GM18498 (cell line): ENCODE data around the gene CDH5.
A peak's percentile ranks its signal among the peaks of the same experiment; 100 is the strongest.
"Not testable (repeated sequence)": the region's sequence is repeated elsewhere in the genome, so short reads cannot be mapped to it uniquely, and the experiment has no call there.

ENCODE experiments used
- ATAC-seq: cut with Tn5 transposase; IDR thresholded peaks from one replicate; pipeline ENCODE4 v1.9.1; 2021; ENCODE audit warnings: mild to moderate bottlenecking, moderate library complexity; ENCODE audit not compliant: unreplicated experiment

Gene CDH5

GRCh38 chr16:66366433-66367299 lies at the start of gene CDH5:
TSS of gene CDH5 (plus strand) at chr16:66366691. CDS start at chr16:66379338, 12,647 bp downstream.
- ATAC-seq: no peak

DNA sequence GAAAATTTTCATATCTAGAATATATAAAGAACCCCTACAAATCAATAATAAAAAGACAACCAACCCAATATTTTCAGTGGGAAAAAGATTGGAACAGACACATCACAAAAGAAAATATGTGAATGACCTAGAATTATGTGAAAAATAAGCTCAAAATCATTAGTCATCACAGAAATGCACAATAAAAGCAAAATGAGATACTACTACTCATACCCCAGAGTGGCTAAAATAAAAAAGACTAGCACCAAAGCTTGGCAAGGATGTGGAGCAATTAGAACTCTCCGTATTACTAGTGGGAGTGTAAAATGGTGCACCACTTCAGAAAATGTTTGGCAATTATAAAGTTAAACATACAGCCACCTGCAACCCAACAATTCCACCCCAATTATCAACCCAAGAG lies 48.0 kb upstream of the CDH5 start:
- ATAC-seq: no peak

DNA sequence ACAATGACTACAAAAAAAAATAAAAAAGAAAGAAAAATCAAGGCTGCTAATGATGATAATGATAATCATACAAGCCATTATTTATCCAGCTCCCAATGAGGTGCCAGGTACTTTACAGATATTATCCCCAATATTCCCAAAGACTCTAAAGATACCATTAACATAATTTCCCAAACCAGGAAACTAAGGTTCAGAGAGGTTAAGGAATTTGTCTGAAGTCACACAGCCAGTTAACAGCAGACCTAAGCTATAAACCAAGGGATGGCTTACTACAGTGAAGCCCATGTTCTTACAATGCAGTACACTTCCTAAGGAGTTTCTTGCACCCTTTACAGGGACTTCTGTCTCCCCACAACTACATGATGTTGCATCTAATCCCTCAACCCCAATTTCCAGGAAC lies 45.7 kb upstream of the CDH5 start:
- no peak for ATAC-seq

- peak; percentile 70 for ATAC-seq
Observed at GRCh38 chr16:66322174-66322573, 44.3 kb upstream of the CDH5 start.

DNA sequence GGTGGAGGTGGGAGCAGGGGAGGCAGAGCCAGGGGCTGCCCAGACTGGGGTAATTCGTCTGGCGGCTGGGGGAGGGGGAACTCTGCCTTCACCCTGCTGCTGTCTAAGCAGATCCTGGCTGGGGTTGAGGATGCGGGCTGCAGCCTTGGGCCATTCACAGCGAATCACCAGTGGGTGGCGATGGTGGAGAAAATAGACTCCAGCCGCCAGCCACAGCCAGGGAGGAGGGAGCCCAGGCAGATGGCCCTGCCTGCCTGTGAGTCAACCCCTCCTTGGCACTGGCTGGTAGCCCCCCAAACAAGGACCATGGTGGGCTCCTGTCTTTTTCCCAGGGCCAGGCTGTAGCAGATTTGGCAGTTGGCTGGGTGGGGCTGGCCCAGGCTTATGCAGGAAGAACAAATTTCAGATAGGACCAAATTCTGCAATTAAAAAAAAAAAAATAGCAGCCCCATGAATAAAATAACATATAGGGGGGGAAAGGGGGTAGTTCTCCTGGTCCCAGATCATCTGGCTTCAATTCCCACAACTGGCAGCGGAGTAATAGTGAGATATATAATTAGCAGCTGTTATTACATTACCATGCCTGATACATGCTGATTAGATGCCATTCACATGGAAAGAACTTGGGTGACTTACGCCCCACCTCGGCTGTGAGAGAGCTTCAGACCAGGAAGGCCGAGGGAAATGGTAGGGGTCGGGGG lies 41.5 kb upstream of the CDH5 start:
- no peak for ATAC-seq

DNA sequence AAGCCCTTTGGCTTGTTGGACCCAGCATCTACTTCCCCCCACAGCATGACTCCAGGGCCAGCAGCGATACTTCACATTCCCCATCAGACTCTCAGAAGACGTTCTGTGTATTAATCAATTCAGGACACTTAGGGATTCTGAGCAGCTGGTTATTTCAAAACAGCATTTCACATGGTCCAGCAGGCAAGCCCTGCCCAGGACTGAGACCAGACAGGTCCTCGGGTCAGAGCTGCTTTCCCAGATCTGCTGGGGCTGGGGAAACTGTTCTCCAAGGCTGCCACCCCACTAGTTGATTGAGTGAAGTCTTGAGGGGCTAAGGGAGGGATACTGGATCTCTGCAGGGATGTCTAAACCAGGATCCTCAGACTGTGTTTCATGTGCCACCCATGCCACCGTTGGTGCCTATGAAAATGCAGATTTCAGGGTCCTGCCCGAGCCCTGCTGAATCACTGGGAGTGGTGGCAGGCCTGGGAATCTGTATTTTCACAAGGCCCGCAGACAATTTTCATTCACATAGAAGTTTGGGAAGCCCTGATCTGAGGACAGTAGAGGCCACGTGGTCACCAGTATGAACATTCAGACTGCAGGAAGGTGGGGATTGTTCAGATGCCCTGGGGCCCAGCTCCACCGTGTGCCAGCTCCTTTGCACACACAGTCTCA lies 40.6 kb upstream of the CDH5 start:
- ATAC-seq: no peak

DNA sequence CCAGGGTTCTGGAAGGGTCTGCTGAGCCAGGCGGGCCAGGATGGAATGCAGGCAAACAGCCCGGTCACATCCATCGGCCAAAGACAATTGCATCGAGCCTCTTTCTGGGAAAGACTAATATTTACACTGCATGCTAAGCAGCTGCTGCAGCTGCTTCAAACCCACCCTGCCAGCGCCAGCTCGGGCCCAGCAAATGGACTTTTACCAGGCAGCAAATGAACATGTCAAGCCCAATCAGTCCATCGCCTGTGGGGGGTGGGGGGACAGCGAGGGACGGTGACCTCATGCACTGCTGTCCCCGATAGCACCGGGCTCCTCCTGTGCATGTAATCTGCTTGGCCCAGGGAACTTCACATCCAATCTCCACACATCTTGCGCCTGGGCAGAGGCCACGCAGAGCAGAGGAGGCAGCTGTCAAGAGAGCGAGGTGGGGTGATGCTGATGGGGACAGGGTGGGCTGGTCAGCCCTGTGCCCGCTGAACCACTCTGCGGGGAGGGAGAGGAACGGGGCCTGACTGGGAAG lies 39.4 kb upstream of the CDH5 start:
- no peak for ATAC-seq

- ATAC-seq: no peak
Observed at GRCh38 chr16:66328282-66328681, 38.2 kb upstream of the CDH5 start.

DNA sequence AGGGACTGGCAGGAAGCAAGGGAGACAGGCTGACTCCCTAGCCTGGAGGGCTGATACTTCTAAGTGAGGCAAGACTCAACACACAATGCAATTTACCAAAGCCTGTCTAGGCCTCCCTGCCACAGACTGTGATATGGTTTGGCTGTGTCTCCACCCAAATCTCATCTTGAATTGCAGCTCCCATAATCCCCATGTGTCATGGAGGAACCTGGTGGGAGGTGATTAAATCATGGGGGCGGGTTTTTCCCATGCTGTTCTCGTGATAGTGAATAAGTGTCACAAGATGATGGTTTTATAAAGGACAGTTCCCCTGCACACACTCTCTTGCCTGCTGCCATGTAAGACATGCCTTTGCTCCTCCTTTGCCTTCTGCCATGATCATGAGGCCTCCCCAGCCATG lies 35.0 kb upstream of the CDH5 start:
- not testable (repeated sequence) for ATAC-seq

DNA sequence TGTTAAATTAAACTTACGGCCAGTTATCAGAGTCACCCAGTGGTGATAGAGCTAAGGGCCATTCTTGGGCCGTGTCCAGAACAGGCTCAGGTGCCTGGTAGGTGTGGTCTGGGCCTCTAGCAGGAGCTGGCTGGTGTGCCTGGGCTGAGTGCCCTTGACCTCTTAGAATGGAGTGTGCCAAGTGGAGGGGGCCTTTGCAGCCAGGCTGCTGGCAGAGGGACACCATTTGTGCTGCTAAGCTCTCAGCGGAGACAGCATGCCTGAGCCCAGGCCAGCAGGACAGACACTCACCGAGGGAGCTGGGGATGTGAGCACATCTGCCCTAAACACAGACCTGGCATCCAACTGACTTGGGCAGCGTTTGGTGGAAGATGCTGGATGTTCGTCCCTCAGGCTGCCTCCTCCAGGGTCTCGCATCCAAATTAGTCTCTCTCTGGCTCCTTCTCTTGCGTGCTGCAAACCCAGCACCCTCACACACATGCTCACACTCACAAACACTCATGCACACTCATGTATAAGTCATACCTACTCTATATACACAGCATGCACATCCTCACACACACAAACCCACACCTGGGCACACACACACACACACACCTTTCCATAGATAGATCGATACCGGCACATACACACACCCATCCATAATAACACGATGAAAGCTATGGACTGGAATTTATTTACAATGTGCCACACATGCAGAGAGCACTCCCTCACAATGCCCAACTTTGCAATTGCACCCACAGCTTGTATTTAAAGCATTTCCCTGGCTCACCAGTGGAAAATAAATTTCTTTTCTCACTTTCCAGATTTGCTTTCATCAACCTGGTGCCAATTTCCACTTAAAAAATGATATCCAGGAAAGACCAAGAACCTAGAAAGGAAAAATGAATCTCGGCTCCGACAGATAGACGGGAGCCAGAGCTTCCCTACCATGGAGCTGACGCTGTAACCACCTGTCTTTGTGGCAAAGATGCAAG lies 33.6 kb upstream of the CDH5 start:
- ATAC-seq: no peak

GRCh38 chr16:66334853-66335574 lies 31.5 kb upstream of the CDH5 start:
- ATAC-seq: no peak

- ATAC-seq: no peak
Observed at GRCh38 chr16:66335704-66336329, 30.7 kb upstream of the CDH5 start.

DNA sequence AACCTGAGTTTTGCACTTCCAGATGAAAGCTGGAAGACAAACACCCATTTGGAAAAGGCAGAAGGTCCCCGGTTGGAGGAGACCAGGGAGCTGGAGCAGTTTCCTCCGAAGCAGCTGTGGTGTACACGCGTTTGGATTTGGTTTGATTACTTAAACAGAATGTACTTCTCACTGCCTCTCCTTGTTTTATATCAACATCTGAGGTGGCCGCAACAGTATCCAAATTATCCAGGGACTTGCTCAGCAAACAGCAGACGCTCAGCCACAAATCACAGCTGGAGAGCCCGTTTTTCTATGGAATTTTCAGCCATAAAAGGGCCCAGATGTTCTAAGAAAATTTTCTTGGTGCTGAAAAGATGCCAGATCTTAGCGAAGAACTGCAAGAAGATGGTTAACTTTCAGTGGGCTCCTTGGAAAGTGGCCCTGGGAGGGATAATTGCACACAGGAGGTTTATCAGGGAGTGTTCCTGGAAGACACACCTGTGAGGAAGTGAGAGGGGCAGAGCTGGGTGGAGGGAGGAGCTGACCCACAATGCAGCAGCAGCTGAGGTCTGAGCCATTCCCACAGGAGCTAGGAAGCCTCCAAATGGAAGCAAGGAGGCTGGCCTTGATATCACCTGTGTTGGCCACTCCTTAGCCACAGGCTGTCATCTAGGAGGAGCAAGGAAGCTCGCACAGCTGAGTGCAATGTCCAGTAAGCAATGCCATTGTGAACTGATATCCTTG lies 28.9 kb upstream of the CDH5 start:
- ATAC-seq: no peak

- no peak for ATAC-seq
Observed at GRCh38 chr16:66342294-66342900, 24.1 kb upstream of the CDH5 start.

DNA sequence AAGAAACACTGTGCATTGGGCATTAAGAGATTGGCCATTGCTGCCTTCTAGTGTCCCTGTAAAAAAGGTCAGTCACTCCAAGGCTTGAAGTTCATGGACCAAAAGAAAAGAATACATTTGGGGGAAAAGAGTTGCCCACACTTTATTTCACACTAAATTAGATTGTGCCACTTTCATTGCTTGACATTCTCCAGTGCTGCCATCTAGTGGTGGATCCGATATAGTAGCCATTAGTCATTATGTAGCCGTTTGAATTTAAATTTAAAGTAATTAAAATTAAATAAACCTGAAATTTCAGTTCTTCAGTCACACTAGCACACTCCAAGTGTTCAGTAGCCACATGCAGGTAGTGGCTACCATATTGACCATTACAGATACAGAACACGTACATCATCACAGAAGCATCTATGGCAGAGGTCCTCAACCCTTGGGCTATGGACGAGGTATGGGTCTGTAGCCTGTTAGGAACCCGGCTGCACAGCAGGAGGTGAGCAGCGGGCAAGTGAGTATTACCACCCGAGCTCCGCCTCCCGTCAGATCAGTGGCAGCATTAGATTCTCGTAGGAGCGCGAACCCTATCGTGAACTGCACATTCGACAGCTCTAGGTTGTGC lies 21.9 kb upstream of the CDH5 start:
- no peak for ATAC-seq

GRCh38 chr16:66346221-66346620 lies 20.3 kb upstream of the CDH5 start:
- no peak for ATAC-seq

DNA sequence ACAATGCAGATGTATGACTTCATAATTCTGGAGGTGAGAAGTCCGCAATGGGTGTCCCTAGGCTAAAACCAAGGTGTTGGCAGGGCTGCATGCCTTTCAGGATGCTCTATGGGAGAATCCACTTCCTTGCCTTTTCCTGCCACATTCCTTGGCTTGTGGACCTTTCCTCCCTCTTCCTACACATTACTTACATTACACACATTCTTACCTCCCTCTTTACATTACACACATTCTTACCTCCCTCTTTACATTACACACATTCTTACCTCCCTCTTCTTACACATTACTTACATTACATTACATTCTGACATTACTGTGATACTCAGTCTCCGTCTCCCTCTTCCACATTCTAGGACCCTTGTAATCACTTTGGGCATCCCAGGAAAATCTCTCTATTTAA lies 14.2 kb upstream of the CDH5 start:
- no peak for ATAC-seq

- ATAC-seq: no peak
Observed at GRCh38 chr16:66353055-66353454, 13.4 kb upstream of the CDH5 start.
